Measurements from ENCODE around the gene REV3L. TPM values are rescaled to one million over a fixed set of nuclear protein-coding genes. Genes with fewer than 3 reads are reported as not detected.
"Not testable (repeated sequence)": the region's sequence is repeated elsewhere in the genome, so short reads cannot be mapped to it uniquely, and the experiment has no call there.

REV3L gene
- total RNA-seq, 1 experiment from 2014 or later, result 5.3 TPM

DNA sequence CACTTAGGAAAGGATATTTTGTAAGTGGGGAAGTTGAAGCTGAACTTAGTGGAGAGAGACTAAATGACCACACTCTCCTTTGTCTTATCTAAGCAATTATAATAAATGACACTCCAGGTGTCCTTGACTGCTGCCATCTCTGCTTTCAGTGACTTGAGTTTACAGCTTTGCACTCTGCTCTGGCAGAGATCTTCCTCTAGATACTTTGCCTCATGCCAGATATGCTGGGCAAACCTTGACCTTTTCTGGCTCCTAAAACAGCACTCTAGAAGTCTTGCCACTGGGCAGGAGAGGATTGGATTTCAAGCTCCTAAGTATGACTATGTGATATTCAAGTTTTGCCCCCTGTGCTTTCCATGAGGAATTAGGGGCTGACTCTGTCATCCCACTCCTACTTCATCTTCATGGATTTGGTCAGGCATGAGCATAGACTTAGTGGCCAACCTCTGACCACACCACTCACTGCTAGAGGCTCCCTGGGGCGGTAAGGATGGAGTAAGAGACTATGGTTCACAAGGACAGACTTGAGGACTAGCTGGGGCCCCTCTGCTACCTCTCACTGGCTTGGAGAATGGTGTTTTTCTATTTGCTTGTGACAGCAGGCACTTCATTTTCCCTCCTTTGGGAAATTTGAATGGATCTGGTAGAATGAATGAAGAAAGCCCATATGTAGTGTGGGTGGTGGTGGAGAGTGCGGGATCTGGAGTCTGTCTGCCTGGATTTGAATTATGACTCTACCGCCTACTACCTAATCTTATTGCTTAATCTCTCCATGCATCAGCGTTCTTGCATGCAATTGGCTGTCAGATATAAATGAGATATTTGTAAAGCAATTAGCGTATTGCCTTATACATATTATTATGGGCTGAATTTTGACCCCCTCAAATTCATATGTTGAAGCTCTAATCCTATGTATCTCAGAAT, 191.4 kb downstream of the REV3L start:
- H3K79me1 ChIP-seq (ENCODE audit: insufficient read depth, low read depth, low read length, poor library complexity, severe bottlenecking), result no peaks in the 10 kb centered on the region
- DNase-seq, result no peak
- H3K4me1 Mint-ChIP-seq, result peaks cover 26% of the 10 kb centered on the region in 2 experiments
- H3K23me2 ChIP-seq (ENCODE audit: insufficient read length, low read depth, low read length, poor library complexity, severe bottlenecking), result no peaks in the 10 kb centered on the region
- H3K4ac ChIP-seq (ENCODE audit: low read depth, low read length), result no peak overlapping the region
- no peak overlapping the region for H2BK120ac ChIP-seq (ENCODE audit: low read depth, low read length, poor library complexity, severe bottlenecking)
- H3K36me3 Mint-ChIP-seq (ENCODE audit: insufficient read depth in 1 of 3, low read depth in 3 of 3), result peaks cover 0 to 7% (median 2%) of the 10 kb centered on the region in 3 experiments; a peak in 3 of 7 replicates
- no peaks in the 10 kb centered on the region for H3K4me1 ChIP-seq (ENCODE audit: insufficient read depth, low read length)
- H4K91ac ChIP-seq (ENCODE audit: insufficient read length, low read depth, low read length), result no peak overlapping the region
- H3K14ac ChIP-seq (ENCODE audit: insufficient read depth, low read length), result no peak overlapping the region
- H3K4me3 Mint-ChIP-seq, result no peak overlapping the region
- H3K79me2 ChIP-seq (ENCODE audit: insufficient read depth, low read length), result no peaks in the 10 kb centered on the region
- H4K8ac ChIP-seq (replicated peaks; ENCODE audit: insufficient read length, low read depth, low read length), result no peak overlapping the region
- no peaks in the 10 kb centered on the region for H3K27me3 Mint-ChIP-seq (ENCODE audit: low read depth)
- H3T11ph ChIP-seq (ENCODE audit: low read length), result no peak overlapping the region
- TF ChIP-seq, protein P1, sequence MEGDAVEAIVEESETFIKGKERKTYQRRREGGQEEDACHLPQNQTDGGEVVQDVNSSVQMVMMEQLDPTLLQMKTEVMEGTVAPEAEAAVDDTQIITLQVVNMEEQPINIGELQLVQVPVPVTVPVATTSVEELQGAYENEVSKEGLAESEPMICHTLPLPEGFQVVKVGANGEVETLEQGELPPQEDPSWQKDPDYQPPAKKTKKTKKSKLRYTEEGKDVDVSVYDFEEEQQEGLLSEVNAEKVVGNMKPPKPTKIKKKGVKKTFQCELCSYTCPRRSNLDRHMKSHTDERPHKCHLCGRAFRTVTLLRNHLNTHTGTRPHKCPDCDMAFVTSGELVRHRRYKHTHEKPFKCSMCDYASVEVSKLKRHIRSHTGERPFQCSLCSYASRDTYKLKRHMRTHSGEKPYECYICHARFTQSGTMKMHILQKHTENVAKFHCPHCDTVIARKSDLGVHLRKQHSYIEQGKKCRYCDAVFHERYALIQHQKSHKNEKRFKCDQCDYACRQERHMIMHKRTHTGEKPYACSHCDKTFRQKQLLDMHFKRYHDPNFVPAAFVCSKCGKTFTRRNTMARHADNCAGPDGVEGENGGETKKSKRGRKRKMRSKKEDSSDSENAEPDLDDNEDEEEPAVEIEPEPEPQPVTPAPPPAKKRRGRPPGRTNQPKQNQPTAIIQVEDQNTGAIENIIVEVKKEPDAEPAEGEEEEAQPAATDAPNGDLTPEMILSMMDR (conservative IDR thresholded peaks at IDR 0.05), result no peak
- H2BK20ac ChIP-seq (ENCODE audit: low read depth, low read length, poor library complexity, severe bottlenecking), result no peak overlapping the region
- no peaks in the 10 kb centered on the region for H3K9me3 ChIP-seq (ENCODE audit: control insufficient read depth, low read depth, low read length)
- H3K56ac ChIP-seq (ENCODE audit: insufficient read length, low read depth, low read length), result no peak overlapping the region
- no peak overlapping the region for H2BK15ac ChIP-seq (ENCODE audit: low read depth, low read length)
- H3K4me2 ChIP-seq (ENCODE audit: insufficient read depth, insufficient read length, low read length), result no peak overlapping the region
- H2AK5ac ChIP-seq (ENCODE audit: insufficient read length, low read length), result no peak overlapping the region
- no peak overlapping the region for H2BK5ac ChIP-seq (ENCODE audit: insufficient read length, low read length)
- no peak overlapping the region for H4K5ac ChIP-seq (ENCODE audit: insufficient read length, low read depth, low read length)
- no peaks in the 10 kb centered on the region for H4K20me1 ChIP-seq (ENCODE audit: control insufficient read depth, insufficient read depth, insufficient read length)
- H3K27ac Mint-ChIP-seq, result no peak overlapping the region
- H3K9me3 Mint-ChIP-seq, result no peaks in the 10 kb centered on the region
- H3K9ac ChIP-seq (ENCODE audit: extremely low read depth, insufficient read length, low read length), result no peak overlapping the region
- no peak overlapping the region for H3K23ac ChIP-seq (ENCODE audit: insufficient read length, low read depth, low read length)
- no peak overlapping the region for H2BK12ac ChIP-seq (ENCODE audit: insufficient read length, low read depth, low read length)
- H3K27me3 ChIP-seq (ENCODE audit: insufficient read depth, low read length), result no peaks in the 10 kb centered on the region
- no CpG with 5 or more reads among the region's 5 CpGs for WGBS (ENCODE audit: extremely low coverage, insufficient read length, low lambda C conversion rate)
- H2AFZ ChIP-seq (ENCODE audit: low read length), result no peak overlapping the region
- no peak overlapping the region for H3K27ac ChIP-seq (ENCODE audit: insufficient read length, low read depth, low read length)
- no peak overlapping the region for H3K18ac ChIP-seq (ENCODE audit: insufficient read length, low read depth, low read length)

DNA sequence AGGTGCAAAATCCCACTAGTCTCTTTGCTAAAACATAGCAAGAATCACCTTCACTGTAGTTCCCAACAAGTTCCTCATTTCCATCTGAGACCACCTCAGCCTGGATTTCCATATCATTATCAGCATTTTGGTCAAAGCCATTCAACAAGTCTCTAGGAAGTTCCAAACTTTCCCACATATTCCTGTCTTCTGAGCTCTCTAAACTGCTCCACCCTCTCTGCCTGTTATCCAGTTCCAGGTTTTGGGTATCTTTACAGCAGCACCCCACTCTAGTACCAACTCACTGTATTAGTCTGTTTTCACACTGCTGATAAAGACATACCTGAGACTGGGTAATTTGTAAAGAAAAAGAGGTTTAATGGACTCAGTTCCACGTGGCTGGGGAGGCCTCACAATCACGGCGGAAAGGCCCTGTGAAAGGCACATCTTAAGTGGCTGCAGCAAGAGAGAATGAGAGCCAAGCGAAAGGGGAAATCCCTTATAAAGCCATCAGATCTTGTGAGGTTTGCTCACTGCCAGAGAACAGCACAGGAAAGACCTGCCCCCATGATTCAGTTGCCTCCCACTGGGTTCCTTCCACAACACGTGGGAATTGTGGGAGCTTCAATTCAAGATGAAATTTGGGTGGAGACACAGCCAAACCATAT, 192.2 kb downstream of the REV3L start:
- H3K9ac ChIP-seq (ENCODE audit: extremely low read depth, insufficient read length, low read length); H3K4ac ChIP-seq (ENCODE audit: low read depth, low read length); H2BK5ac ChIP-seq (ENCODE audit: insufficient read length, low read length); H3K79me1 ChIP-seq (ENCODE audit: insufficient read depth, low read depth, low read length, poor library complexity, severe bottlenecking); H3K27me3 ChIP-seq (ENCODE audit: insufficient read depth, low read length); H3K23me2 ChIP-seq (ENCODE audit: insufficient read length, low read depth, low read length, poor library complexity, severe bottlenecking); H3K23ac ChIP-seq (ENCODE audit: insufficient read length, low read depth, low read length); H3K9me3 Mint-ChIP-seq; H3K36me3 Mint-ChIP-seq (ENCODE audit: insufficient read depth in 1 of 3, low read depth in 3 of 3); H3K4me3 Mint-ChIP-seq; H3K27ac ChIP-seq (ENCODE audit: insufficient read length, low read depth, low read length); H2BK15ac ChIP-seq (ENCODE audit: low read depth, low read length); H4K91ac ChIP-seq (ENCODE audit: insufficient read length, low read depth, low read length); H4K8ac ChIP-seq (replicated peaks; ENCODE audit: insufficient read length, low read depth, low read length); H3K9me3 ChIP-seq (ENCODE audit: control insufficient read depth, low read depth, low read length); H2AFZ ChIP-seq (ENCODE audit: low read length); H3T11ph ChIP-seq (ENCODE audit: low read length); H2BK12ac ChIP-seq (ENCODE audit: insufficient read length, low read depth, low read length); DNase-seq; H2BK120ac ChIP-seq (ENCODE audit: low read depth, low read length, poor library complexity, severe bottlenecking); H3K18ac ChIP-seq (ENCODE audit: insufficient read length, low read depth, low read length); H2BK20ac ChIP-seq (ENCODE audit: low read depth, low read length, poor library complexity, severe bottlenecking); H3K27me3 Mint-ChIP-seq (ENCODE audit: low read depth); H3K14ac ChIP-seq (ENCODE audit: insufficient read depth, low read length); H3K4me2 ChIP-seq (ENCODE audit: insufficient read depth, insufficient read length, low read length); H4K20me1 ChIP-seq (ENCODE audit: control insufficient read depth, insufficient read depth, insufficient read length); H2AK5ac ChIP-seq (ENCODE audit: insufficient read length, low read length); H3K4me1 ChIP-seq (ENCODE audit: insufficient read depth, low read length); H4K5ac ChIP-seq (ENCODE audit: insufficient read length, low read depth, low read length); H3K56ac ChIP-seq (ENCODE audit: insufficient read length, low read depth, low read length); H3K79me2 ChIP-seq (ENCODE audit: insufficient read depth, low read length): not testable (repeated sequence)
- WGBS (ENCODE audit: extremely low coverage, insufficient read length, low lambda C conversion rate), result no CpG with 5 or more reads among the region's 5 CpGs
- peaks cover 27% of the 10 kb centered on the region in 2 experiments for H3K4me1 Mint-ChIP-seq
- peak overlapping the region; percentile 59 to 77 (median 65); a peak in 5 of 7 replicates for H3K27ac Mint-ChIP-seq

All from H9 (cell line).